Measurements from ENCODE around the gene EYS.

DNA sequence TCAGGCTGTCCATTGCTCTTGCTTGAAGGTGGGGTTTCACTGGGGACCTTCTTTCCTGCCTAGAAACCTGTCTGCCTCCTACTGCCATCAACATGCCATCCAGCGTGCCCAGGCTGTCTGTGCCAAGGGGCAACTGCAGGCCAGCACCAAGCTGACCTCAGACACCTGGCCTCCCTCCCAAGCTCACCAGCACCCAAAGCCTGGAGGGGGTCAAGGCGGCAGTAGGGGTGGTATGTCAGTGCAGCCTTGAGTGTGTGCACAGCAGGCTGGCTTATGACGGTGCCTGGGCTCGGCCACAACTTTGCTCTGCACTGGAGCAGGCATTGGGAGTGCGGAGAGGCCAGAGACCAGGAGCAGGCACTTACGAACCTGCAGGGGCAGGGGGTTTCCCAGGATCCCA is 149.0 kb downstream of the EYS start:
- TF ChIP-seq, protein P1, sequence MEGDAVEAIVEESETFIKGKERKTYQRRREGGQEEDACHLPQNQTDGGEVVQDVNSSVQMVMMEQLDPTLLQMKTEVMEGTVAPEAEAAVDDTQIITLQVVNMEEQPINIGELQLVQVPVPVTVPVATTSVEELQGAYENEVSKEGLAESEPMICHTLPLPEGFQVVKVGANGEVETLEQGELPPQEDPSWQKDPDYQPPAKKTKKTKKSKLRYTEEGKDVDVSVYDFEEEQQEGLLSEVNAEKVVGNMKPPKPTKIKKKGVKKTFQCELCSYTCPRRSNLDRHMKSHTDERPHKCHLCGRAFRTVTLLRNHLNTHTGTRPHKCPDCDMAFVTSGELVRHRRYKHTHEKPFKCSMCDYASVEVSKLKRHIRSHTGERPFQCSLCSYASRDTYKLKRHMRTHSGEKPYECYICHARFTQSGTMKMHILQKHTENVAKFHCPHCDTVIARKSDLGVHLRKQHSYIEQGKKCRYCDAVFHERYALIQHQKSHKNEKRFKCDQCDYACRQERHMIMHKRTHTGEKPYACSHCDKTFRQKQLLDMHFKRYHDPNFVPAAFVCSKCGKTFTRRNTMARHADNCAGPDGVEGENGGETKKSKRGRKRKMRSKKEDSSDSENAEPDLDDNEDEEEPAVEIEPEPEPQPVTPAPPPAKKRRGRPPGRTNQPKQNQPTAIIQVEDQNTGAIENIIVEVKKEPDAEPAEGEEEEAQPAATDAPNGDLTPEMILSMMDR (conservative IDR thresholded peaks at IDR 0.05; ENCODE audit: low read length) = no peak
- no peak for TF ChIP-seq EZH2phosphoT487 (IDR thresholded peaks at IDR 0.05; ENCODE audit: borderline replicate concordance)

Data from Loucy (cell line).